SK-N-SH (cell line): ENCODE measurements around the gene LRRC32.

Experiments used
- CTCF ChIP-seq: fragments of 200-600 bp; sonication (generic); IDR thresholded peaks from 2 replicates; pipeline ENCODE4 v1.6.1; 2017; ENCODE audit warnings: antibody characterized with exemption, mild to moderate bottlenecking, moderate library complexity
- GATA2 ChIP-seq: sonication (generic); formaldehyde crosslinking; IDR thresholded peaks from 2 replicates; pipeline ENCODE4 v1.5.0; 2020; ENCODE audit warnings: mild to moderate bottlenecking, missing genetic modification reagents
- MXI1 ChIP-seq: IDR thresholded peaks from 2 replicates; pipeline ENCODE4 v1.6.1; 2012; ENCODE audit warnings: mild to moderate bottlenecking, low read depth, low read length, improper control_type of control experiment
- REST ChIP-seq: IDR thresholded peaks from 2 replicates; pipeline ENCODE4 v1.6.1; 2012; ENCODE audit warnings: mild to moderate bottlenecking, low read depth, low read length, moderate library complexity
- SMC3 ChIP-seq: IDR thresholded peaks from 2 replicates; pipeline ENCODE4 v1.6.1; 2012; ENCODE audit warnings: low read depth, low read length, improper control_type of control experiment
- TAF1 ChIP-seq: IDR thresholded peaks from 2 replicates; pipeline ENCODE4 v1.6.1; 2012; ENCODE audit warnings: low read depth, mild to moderate bottlenecking, low read length, moderate library complexity, borderline replicate concordance
- YY1 ChIP-seq: IDR thresholded peaks from 2 replicates; pipeline ENCODE4 v1.4.0; 2012; ENCODE audit warnings: low read depth, mild to moderate bottlenecking
- ZBTB33 ChIP-seq: IDR thresholded peaks from 2 replicates; pipeline ENCODE4 v1.4.0; 2012; ENCODE audit warnings: low read depth, borderline replicate concordance
- TF ChIP-seq, protein P1 (sequence below): IDR thresholded peaks from 2 replicates; pipeline ENCODE4 v1.4.0; 2012; ENCODE audit warnings: low read depth
- TF ChIP-seq, protein P2 (sequence below): fragments of 150-350 bp; IDR thresholded peaks from 2 replicates; pipeline ENCODE4 v1.6.1; 2017; ENCODE audit warnings: antibody characterized with exemption, low read length, low read depth, borderline replicate concordance

- TF ChIP-seq SMC3 = no peak
- no peak for TF ChIP-seq CTCF
- no peak for TF ChIP-seq YY1
- TF ChIP-seq TAF1 = no peak
- TF ChIP-seq REST = no peak
- TF ChIP-seq, protein P1, sequence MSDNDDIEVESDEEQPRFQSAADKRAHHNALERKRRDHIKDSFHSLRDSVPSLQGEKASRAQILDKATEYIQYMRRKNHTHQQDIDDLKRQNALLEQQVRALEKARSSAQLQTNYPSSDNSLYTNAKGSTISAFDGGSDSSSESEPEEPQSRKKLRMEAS = no peak
- no peak for TF ChIP-seq GATA2 (CRISPR knock-in tag)
- TF ChIP-seq ZBTB33 = no peak
- TF ChIP-seq MXI1 = no peak
- TF ChIP-seq, protein P2, sequence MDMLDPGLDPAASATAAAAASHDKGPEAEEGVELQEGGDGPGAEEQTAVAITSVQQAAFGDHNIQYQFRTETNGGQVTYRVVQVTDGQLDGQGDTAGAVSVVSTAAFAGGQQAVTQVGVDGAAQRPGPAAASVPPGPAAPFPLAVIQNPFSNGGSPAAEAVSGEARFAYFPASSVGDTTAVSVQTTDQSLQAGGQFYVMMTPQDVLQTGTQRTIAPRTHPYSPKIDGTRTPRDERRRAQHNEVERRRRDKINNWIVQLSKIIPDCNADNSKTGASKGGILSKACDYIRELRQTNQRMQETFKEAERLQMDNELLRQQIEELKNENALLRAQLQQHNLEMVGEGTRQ = no peak
These were observed 38.1 kb downstream of the LRRC32 start for GRCh38 chr11:76632492-76632891.
